GM13977 (cell line): ENCODE data around the gene NSMF.

Experiments used
- DNase-seq: peaks from one replicate; pipeline ENCODE4 v3.0.0; 2012; ENCODE audit warnings: low spot score
- in situ Hi-C: fragments of 300-500 bp; cut with MboI; formaldehyde crosslinking; loops from one replicate; pipeline ENCODE4 v1.12.0; 2022; ENCODE audit warnings: low sequenced_read_pairs, low pct_unique_long_range_greater_than_20kb, mixed read lengths, inconsistent platforms; ENCODE audit not compliant: unreplicated experiment
- TF ChIP-seq, protein P1 (sequence below): IDR thresholded peaks from 2 replicates; pipeline ENCODE4 v1.5.1; 2012; ENCODE audit warnings: mild to moderate bottlenecking, control low read depth; ENCODE audit not compliant: insufficient read depth; ENCODE audit errors: extremely low read depth, missing control alignments

The NSMF gene

DNA sequence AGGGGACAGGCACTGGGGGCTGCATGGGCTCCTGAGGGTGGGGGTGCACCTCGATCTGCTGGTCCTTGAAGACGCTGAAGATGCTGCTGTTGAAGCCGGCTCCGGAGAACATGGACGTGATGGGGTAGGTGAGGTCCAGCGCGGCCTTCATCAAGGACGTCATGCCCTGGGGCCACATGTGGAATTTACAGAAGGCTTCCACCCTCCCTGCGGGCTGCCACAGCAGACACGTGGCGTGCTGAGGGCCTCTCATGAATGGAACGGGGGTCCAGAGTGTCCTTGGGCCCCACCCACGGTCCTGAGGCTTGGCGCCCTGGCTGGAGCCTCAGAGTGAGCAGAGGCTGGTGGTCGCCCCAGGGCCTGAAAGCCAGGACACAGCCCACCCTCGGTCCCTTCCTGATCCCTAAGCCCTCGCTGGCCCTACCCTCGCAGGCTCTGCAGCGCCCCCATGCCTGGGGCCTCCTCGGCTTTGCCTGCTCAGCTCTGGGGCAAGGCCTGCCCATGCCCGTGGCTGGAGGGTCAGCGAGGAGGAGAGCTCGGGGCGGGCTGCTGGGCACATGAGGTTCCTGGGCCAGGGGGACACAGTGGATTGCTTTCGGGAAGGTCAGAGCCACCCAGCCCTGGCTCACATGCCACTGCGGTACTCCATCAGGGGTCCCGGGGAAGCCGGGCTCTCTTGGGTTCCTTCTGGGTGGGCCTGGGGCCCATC is 5.3 kb upstream of the NSMF start:
- TF ChIP-seq, protein P1, sequence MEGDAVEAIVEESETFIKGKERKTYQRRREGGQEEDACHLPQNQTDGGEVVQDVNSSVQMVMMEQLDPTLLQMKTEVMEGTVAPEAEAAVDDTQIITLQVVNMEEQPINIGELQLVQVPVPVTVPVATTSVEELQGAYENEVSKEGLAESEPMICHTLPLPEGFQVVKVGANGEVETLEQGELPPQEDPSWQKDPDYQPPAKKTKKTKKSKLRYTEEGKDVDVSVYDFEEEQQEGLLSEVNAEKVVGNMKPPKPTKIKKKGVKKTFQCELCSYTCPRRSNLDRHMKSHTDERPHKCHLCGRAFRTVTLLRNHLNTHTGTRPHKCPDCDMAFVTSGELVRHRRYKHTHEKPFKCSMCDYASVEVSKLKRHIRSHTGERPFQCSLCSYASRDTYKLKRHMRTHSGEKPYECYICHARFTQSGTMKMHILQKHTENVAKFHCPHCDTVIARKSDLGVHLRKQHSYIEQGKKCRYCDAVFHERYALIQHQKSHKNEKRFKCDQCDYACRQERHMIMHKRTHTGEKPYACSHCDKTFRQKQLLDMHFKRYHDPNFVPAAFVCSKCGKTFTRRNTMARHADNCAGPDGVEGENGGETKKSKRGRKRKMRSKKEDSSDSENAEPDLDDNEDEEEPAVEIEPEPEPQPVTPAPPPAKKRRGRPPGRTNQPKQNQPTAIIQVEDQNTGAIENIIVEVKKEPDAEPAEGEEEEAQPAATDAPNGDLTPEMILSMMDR: no peak
- no peak for DNase-seq
- in situ Hi-C loops: no loop called here

DNA sequence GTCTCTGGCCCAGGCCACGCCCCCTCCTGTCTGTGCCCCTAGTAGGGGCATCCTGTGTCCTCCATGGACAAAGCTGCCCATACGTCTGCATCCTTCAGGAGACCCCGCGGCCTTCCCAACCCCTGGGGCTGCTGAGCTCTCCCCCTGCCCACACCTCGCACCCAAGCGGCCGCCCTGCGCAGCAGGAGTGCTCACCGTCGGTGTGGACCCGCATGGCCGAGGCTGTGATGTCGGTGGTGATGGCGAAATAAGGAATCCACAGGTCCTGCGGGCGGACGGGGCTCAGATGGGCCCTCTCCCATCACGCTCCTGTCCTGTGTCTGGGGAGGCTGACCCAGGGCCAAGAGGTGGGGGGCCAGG is 4.8 kb upstream of the NSMF start:
- TF ChIP-seq, protein P1: no peak
- in situ Hi-C loops: no loop called here
- DNase-seq: no peak

DNA sequence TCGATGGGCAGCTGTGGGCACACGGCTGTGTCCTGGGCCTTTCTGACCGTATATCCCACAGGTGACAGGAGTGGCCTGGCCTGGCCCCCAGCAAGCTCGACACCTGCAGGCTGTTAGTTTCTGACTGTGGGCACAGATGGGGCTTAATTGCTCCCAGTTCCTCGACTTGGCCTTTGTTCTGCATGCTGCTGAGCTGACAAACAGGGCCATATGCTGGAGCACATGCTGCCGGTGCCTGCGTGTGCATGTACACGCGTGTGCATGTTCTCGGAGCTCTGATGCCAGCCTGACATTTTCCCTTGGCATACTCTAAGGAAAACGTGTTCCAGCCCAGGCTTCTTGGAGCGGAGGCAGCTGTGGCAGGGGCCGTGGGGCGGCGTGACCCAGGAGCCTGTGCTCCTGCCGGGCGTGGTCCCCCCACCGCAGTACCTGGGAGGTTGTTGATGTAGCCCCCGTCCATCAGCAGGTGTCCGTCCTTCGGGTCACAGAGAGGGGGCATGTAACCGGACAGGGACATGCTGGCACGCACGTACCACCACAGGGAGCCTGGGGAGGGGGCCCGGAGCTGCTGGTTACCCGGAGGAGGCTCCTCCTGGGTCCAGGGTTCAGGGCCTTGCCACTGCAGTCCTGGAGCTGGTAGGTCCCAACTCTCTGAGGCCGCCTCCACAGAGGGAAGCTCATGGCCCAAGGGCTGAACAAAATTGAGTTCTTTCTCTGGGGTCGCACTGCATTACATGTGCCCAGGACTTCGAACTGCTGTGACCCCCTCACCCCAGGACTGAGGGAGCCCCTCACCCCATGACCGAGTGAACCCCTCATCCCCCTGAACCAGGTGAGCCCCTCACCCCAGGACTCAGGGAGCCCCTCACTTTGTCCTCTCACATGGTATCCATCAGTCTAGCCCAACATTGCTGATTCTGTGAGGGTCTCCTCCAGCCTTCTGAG is 4.1 kb upstream of the NSMF start:
- TF ChIP-seq, protein P1: no peak
- in situ Hi-C loops: no loop called here
- DNase-seq: no peak

DNA sequence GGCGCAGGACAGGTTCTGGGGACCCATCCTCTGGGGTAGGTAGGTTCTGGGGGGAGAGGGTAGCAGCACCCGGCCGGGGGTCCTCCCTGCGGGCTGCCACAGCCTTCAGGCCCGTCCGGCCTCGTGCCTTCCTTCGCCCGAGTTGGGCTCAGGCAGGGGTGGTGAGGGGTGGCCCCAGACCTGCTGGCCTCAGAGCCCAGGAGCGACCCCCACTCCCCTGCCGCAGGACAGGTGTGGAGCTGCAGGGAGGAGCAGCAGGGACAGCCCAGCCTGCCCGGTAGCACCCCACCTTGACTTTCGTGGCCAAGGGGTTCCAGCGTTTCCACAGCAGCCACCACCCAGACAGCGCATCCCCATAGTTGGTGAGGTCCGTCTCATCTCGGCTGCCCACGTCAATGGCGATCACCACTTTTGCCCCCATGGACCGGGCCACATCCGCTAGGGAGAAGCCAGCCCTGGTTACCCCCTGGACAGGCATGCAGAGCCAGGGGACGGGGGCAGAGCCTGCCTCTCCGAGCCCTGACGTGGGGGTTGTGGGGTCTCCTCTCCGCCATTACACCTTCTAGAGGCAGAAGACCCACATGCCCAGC is 3.4 kb upstream of the NSMF start:
- in situ Hi-C loops: no loop called here
- TF ChIP-seq, protein P1: no peak
- DNase-seq: no peak

DNA sequence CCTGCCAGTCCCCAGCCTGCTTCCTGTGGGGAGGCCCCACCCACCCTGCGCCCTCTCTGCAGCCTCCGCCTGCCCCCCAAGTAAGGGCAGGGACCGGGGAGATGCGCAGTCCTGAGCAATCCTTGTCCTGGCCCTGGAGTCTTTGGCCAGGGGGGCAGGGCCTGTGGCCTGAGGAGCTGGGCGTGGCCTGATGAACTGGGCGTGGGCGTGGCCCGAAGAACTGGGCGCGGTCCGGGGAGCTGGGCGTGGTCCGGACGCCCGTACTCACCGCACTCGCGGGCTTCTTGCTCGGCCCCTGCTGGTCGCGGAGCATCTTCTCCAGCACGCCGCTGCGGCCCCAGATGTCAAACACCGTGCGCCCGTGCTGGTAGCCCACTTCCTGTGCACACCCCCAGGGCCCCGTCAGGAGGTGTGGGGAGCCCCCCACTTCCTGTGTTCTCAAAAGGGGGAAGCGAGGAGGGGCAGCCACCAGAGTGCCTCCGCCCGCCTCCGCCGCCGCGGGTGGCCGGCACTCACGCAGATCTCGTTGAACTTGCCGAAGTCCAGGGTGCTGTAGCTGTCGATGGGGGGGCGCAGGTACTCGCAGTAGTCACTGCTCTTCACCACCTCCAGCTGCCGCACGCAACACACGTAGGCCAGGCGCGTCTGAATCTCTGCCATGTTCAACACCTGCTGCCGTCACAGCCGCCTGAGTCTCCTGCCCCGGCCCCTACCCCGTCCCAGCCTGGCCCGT is 2.7 kb upstream of the NSMF start:
- in situ Hi-C loops: no loop called here
- TF ChIP-seq, protein P1: peak; percentile 29
- DNase-seq: peak; percentile 89

DNA sequence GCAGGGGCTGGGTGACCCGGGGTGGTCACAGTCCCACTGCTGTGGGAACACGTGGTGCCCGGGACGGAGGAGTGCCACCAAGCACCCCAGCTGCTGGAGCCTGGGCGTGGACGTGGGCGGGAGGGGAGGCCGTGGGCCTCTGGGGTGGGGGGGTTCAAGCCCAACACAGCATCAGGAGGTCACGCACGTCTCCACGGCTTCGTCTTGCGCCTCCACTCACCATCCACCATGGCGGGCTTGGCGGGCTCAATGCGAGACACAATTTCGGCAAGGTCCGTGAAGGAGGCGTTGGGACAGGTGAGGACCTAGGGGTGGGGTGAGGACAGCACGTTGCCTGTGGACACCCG is 2.2 kb upstream of the NSMF start:
- TF ChIP-seq, protein P1: no peak
- no peak for DNase-seq
- in situ Hi-C loops: no loop called here
